GM12878 (cell line): ENCODE measurements around the gene MYLIP.

Experiments used
- CTCF ChIP-seq, 3 experiments: IDR thresholded peaks in 2 of 3; conservative IDR thresholded peaks in 1 of 3; 2 replicates each; pipeline ENCODE4 v1.5.1; 2011; ENCODE audit warnings: low read depth in 3 of 3, low read length in 3 of 3, mild to moderate bottlenecking in 3 of 3, control low read depth in 2 of 3, moderate library complexity in 2 of 3, inconsistent platforms in 1 of 3, mixed read lengths in 1 of 3; ENCODE audit not compliant: control insufficient read depth in 2 of 3, insufficient read depth in 1 of 3; ENCODE audit errors: extremely low read depth in 1 of 3
- EZH2 ChIP-seq: IDR thresholded peaks from 2 replicates; pipeline ENCODE4 v1.6.1; 2012; ENCODE audit warnings: low read depth, mild to moderate bottlenecking, control low read depth, inconsistent platforms, low read length, borderline replicate concordance; ENCODE audit not compliant: control insufficient read depth
- GABPA ChIP-seq: IDR thresholded peaks from 2 replicates; pipeline ENCODE4 v1.6.1; 2014; ENCODE audit warnings: antibody characterized with exemption, low read depth, mild to moderate bottlenecking, inconsistent platforms
- POLR2AphosphoS5 ChIP-seq: IDR thresholded peaks from 2 replicates; pipeline ENCODE4 v1.6.1; 2011; ENCODE audit warnings: mild to moderate bottlenecking, low read length, inconsistent platforms

DNA sequence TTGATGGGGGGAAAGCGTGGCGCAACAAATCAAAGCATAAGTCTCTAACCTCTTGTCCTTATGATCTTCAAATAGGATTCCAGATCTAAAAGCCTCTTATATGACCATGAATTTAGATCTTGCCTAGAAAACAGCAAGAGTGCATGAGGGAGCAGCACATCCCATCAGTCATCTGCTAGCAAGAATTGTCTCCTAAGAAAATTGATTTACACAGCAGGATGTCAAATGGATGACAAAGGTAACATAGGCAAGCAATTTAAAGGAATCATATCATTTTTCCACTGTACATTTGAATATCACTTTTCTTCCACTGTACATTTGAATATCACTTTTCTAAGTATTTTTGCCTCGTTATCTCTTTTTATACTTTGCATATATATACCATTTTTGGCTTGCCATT, 7.5 kb upstream of the MYLIP start:
- TF ChIP-seq CTCF (IDR thresholded peaks at IDR 0.05 in 2 of 3, conservative IDR thresholded peaks at IDR 0.05 in 1 of 3; ENCODE audit: control insufficient read depth in 2 of 3, extremely low read depth in 1 of 3, insufficient read depth in 1 of 3, low read depth in 3 of 3, low read length in 3 of 3) (no peak), EZH2 (no peak), POLR2AphosphoS5 (no peak), GABPA (no peak)
